ENCODE data around the gene SPOCD1. TPM values are rescaled to one million over a fixed set of nuclear protein-coding genes. Genes with fewer than 3 reads are reported as not detected.

Gene SPOCD1
- total RNA-seq, 1 donor from 2014 or later: 0.19 TPM

DNA sequence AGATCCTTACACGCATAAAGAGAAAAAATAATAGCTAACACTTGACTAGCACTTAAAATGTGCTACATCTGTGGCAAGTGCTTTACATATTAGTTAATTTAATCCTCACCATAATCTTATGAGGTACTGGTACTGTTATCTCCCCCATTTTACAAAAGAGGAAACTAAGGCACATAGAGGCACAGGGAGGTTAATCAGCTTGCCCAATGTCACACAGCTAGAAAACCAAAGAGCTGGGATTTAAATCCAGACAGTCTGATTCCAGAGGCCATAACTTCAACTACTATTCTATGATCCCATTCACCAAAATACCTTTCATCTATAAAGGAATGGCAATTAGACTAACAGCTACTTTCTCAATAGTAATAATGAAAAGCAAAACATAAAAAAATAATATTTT, 11.7 kb downstream of the SPOCD1 start:
- intact Hi-C loops (cut with DNase I): no loop called here

DNA sequence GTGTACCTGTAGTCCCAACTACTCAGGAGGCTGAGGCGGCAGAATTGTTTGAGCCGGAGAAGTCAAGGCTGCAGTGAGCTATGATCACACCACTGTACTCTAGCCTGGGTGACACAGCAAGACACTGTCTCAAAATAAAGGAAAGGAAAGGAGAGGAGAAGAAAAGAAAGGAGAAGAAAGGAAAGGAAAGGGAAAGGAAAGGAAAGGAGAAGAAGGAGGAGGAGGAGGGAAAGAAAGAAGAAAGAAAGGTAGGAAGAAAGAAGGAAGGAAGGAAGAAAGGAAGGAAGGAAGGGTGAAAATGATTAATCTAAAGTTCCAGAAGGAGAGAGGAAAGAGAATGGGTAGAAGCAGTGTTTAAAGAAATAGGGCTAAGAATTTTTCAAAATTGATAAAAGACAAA, 12.2 kb downstream of the SPOCD1 start:
- intact Hi-C loops (cut with DNase I): no loop called here
- peak; percentile 7 for DNase-seq (ENCODE audit: low spot score)

More for the DNA sequence above, 11.7 kb downstream of the SPOCD1 start:
- no peak for DNase-seq (ENCODE audit: low spot score)

DNA sequence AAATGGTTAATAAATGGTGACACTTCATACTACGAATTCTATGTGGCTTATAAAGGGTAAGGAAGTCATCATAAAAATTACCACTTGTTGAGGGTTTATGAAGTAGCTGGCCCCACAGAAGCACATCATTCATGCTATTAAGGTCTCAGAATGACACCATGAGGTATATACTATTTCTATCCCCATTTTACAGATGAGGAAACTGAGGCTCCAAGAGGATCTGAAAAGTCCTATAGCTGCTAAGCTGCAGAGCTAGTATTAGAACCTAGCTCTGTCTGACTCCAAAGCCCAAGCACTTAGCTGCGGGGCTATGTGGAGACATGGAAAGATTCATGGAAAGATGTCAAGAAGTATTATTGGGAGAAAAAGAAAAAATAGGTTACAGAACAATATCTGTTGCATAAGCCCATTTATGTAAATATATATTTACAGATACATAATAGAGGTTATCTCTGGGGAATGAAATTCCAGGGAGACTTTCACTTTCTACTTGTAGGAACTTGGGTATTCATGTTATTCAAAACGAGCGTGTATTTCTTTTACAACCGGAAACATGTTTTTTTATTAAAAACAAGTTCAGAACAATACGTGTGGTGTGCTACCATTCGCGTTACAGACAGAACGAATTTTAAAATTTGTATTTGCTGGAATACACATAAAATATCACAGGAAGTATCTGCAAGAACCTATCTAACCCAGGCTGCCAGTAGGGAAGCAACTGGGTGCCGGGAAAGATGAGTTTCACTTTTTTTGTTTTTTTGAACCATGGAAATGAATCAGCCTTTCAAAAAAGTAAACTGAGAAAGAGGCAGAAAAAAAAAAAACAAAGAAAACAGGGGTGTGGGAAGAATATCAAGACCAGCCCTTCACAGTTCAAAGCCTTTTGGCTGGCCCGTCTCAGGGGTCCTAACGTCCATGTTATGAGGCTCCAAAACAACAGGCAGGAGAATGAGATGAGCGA, 13.4 kb downstream of the SPOCD1 start:
- DNase-seq (ENCODE audit: low spot score): no peak

DNA sequence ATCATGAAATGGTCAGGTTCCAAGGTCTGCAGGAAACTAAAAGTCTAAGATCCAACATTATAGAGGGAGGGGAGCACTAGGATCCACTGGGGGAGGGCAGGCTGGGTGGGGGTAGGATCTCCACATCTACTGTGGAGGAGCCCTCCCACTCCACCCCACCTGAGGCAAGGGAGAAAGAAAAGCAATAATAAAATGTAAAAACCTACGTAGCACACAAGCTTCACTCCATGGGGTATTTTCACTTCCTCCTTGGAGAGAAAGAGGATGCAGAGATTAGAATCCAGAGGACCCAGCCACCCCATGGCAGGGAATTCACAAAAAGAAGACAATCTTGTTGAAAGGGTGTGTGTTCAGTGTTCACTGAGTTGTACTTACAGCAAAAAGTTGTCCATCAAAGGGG, 14.4 kb downstream of the SPOCD1 start:
- DNase-seq (ENCODE audit: low spot score): peak; percentile 10
- intact Hi-C loops (cut with DNase I): no loop called here

More for the DNA sequence above, 13.4 kb downstream of the SPOCD1 start:
- intact Hi-C loops (cut with DNase I): no loop called here

DNA sequence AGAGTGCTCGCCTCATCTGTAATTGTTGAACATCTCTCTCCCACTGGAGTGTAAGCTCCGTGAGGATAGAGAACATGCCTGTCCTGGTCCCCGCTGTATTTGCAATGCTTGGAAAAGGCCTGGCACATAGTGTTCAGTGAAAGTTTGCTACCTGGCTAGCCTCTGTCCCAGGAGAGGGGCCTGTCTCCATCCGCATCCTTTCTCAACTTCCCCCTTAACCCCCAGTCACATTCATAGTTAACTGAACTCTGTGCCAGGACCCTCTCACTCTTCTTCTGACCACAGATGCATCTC, 15.2 kb downstream of the SPOCD1 start:
- intact Hi-C loops (cut with DNase I): no loop called here
- no peak for DNase-seq (ENCODE audit: low spot score)

DNA sequence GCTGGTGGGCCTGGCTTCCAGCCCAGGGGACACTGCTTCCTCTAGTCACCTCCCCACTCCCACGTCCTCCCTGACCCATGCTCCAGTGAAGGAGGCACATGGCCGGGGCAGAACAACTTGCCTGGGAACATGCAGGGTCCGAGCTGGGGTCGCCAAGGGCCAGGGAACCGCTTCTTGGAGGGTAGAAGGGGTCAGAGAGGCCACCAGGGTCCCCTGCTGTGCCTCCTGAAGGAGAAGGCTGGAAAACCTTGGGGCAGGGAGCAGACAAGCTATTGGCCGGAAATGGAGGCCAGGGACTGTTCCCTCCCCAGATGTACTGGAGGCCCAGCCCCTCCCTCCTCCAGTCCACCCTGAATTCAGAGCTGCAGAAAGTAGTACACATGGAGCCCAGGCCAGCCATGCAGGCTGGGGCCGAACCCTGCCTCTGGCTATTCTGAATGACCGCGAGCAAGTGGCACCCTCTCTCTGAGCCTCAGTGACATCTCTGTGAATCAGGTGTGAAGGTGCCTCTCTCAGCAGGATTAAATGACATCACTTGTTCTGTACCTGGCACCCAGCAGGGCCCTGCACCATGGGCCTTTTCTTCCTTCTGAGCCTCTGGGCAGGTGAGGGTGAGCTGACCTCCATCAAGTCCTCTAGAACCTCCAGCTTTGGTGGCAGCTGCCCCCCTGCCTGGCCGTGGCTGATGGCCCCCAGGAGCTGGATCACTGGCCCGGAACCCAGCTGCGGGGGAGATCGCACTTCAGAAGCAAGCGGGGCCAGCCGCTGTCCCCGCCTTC, 15.7 kb downstream of the SPOCD1 start:
- intact Hi-C loops (cut with DNase I): no loop called here
- DNase-seq (ENCODE audit: low spot score): peak; percentile 38

DNA sequence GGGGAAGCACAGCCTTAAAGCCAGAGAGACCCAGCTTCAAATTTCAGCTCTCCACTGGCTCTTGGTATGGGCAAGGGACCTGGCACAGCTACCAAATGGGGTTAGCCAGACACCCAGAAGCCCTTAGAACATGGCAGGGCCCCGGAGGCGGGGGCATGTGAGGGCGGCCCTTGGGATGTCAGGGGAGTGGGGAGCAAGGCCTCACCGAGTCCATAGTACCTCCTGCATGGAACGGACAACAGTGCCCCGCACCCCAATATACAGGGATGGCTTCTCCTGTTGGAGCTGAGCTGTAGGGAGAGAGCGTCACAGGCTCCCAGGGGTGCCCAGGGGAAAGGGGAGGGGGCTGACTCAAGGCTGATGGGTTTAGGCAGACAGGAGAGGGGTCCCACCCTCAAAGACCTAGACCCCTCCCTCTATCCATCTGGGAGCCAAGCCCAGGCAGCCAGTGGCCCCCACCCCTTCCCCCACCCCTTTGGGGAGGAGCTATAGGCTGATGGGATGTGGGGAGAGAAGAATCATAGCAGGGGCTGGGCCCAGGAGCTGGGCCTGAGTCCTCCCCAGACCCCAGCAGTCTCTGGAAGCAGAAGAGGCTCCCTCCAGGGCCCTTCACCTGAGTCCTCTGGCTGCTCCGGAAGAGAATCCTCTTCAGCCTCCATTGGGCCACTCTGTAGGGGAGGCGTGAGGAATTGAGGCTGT, 16.5 kb downstream of the SPOCD1 start:
- DNase-seq (ENCODE audit: low spot score): peak; percentile 43
- intact Hi-C loops (cut with DNase I): no loop called here

DNA sequence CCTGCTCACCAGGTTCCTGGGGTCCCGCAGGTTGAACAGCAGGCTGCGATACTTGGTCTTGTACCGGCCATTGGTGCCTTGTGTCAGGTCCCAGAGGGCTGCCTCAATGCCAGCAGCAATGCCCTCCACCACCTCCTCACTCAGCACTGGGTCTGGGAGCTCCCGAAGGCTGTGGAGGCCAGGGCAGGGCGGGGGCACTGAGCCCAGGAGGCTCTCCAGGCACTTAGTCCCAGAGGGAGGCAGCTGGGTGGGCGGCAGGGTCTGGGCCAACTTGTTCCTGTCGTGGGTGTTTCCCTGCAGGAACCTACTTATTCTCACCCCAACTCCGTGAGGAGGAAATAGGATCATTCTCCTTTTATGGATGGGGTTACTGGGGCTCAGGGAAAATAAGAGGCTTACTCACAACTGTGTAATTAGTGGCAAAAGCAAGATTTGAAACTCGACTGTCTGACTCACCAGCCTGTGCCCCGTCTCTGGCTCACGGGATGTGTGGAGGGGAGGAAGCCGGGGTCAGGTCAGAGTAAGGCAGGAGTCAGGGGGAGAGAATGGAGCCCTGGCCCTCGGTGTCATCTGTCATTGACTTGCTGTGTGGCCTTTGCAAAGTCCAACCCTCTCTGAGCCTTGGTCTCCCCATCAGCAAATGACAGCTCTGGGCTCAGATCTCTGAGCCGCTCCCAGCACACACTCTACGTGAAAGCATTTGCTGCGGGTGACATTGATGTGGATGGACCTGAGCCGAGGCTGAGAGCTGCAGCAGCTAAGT, 17.2 kb downstream of the SPOCD1 start:
- DNase-seq (ENCODE audit: low spot score): peak; percentile 20
- intact Hi-C loops (cut with DNase I): no loop called here

DNA sequence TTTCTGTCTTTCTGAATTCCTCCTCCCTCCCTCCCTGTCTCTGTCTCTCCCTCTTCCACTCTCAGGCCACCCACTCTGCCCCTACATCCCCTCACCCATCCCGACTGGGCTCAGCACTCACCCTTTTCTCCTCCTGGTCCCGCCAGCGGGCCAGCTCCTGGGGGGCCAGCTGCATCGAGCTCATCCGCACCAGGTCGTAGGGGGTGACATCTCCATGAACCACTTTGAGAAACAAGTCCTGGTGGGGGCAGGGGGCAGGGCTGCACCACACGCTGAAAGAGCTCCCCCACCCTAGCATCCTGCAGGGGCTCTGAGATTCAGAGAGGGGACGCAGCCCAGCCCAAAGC, 17.8 kb downstream of the SPOCD1 start:
- intact Hi-C loops (cut with DNase I): no loop called here
- peak; percentile 49 for DNase-seq (ENCODE audit: low spot score)

DNA sequence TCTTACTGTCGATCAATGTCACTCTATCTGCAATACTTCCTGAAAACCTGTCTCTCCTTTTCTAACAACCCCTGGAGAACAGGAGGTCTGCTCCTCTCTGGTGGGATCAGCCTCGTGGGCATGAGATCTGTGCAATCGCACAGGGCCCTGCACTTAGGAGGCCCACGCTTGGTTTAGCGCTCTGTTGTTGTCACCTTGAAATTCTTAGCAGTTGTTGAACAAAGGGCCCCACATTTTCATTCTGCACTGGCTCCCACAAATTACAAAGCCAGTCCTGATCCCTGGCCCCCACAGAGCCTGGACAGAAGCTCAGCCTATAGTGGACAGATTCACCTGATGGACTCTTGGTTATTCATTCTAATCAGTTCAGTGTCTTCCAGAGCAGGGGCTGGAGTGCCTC, 18.6 kb downstream of the SPOCD1 start:
- intact Hi-C loops (cut with DNase I): no loop called here
- DNase-seq (ENCODE audit: low spot score): peak; percentile 27

DNA sequence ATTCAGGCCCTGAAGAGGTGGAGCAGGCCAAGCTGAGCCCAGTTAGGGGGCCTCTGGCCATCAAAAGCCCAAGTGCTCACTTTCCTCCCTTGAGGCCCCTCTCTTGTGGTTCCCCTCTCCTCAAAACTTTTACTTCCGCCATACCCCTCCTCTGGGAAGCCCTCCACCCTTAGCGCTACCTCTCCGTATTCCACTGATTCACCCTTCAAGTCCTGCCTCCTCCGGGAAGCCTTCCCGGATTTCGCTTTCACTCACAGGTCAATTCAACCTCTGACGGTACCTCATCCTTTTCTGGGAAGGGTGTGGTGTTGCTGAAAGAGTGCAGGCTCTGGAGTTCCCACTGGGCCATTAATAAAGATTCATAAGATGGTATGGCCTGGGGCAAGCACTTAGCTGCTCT, 19.1 kb downstream of the SPOCD1 start:
- intact Hi-C loops (cut with DNase I): no loop called here
- no peak for DNase-seq (ENCODE audit: low spot score)

DNA sequence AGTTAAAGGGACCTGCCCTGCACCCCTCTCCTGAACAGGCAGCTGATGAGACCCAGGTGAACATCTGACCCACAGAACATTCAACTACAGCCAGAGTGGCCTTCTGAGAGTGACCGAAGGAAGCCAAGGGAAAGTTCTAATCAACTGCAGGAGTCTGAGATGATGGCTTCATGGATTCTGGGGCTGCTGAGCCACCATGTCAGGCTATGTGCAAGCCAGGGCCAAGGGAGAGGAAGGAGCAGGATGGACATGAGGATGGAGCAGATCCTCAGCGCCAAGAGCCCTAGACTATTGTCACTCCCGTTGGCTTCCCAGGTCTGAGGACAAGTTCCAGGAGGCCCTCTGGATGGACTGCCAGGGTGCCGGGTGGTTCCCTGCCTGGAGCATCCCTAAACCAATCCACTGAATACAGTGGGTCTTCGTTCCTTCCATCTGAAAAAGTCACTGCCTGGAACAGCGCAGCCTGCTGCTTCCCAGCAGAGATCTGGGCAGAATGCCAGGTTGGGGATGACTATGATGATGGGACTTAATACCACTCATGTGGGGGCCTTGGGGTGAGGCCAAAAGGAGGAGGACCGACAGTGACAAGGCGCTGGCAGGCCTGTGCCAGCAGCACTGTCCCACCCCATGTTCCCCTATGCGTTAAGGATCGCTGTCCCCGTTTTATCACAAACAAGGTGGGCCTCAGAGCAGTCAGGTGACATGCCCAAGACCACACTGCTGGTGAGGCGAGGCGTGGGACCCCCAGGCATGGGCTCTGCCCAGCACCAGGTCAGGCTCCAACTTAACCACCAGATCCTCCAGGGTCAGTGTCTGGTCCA, 19.8 kb downstream of the SPOCD1 start:
- peak; percentile 64 for DNase-seq (ENCODE audit: low spot score)
- intact Hi-C loops (cut with DNase I): no loop called here

DNA sequence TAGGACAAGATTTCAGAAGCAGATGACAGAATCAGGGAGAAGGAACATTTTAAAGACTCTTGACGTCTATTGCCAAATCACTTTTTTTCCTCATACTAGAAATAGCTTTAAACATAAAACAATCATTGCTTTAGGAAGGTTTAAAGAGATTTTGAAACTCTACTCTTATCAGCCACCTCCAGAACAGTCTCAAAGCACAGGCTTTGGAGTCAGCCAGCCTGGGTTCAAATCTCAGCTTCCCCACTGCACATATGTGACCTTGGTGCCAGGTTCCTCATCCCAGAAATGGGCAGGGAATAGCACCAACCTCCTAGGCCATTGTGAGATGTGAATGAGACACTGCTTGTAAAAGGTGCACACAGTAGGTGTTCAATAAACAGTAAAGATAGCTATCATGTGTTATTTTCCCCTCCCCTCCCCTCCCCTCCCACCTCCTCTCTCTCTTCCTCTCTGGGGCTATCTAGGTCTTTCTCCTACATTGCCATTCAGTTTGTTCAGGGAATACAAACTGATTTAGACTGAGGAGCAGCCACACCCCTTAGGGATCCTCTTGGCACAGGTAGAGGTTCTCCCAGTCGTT, 20.6 kb downstream of the SPOCD1 start:
- intact Hi-C loops (cut with DNase I): no loop called here

DNA sequence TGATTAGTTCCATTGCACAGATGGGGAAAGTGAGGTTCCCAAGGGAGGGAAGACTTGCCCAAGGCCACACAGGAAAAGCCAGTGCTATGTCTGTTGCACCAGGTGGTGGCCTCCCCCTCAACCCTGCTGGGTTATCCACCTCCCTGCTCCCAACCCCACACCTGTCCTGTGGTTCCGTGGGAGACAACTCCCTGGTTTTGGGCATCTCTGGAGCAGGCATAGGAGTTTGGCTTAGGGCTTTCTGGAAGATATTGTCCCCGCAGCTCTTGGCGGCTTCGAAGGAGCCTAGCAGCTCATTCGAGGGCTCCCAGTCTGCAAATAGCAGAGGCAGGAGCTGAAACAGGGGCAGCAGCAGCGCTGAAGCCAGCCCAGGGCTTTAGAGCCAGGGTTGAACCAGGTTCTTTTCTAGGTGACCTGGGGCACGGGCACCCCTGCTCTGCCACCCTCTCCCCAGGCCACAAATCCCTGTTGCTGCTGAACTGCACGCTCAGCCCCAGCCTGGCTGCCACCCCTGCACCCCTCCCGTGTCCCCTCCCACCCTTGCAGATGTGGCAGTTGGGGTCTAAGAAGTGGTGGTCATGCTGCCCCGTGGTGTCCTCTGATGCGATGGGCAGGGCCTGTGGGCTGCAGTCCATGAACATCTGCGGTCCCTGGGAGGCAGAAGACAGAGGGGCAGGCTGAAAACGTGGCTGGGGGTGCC, 22.1 kb downstream of the SPOCD1 start:
- DNase-seq (ENCODE audit: low spot score): peak; percentile 65
- intact Hi-C loops (cut with DNase I): no loop called here

More for the DNA sequence above, 20.6 kb downstream of the SPOCD1 start:
- peak; percentile 24 for DNase-seq (ENCODE audit: low spot score)

DNA sequence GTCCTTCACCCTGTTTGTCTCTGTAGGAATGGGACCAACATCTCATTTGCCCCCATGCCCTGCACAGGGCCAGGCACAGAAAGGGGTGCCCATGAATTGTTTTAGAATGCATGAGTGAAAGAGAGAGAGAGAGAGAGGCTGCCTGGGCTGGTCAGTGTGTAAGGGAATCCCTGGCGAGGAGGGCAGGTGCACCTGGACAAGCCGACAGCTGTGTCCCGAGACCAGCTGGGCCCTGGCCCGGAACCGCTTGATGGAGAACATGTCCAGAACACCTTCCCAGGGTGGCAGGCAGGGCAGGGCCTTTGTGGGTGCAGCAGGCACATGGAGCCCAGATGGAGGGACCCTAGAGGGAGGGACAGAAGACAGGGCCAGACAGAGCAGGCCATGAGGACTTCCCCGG, 22.7 kb downstream of the SPOCD1 start:
- peak; percentile 64 for DNase-seq (ENCODE audit: low spot score)
- intact Hi-C loops (cut with DNase I): no loop called here

DNA sequence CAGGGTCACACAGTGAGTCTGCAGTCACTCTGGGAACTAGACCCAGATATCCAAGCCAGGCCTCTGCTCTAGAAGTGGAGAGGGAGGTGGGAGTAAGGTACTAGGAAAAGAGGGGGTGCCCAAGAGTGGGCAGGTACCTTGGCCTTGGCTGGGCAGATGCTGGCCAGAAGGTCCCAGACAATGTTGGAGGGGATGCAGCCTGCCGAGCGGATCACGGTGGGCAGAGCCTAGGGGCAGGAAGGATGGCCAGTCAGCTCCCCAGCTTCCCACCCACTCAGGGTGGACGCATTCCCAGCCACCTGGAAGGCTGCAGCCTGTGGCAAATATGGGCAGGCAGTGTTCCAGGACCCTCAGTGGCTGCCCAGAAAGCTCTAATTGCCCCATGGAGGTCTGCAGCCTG, 23.3 kb downstream of the SPOCD1 start:
- intact Hi-C loops (cut with DNase I): no loop called here
- DNase-seq (ENCODE audit: low spot score): peak; percentile 58

DNA sequence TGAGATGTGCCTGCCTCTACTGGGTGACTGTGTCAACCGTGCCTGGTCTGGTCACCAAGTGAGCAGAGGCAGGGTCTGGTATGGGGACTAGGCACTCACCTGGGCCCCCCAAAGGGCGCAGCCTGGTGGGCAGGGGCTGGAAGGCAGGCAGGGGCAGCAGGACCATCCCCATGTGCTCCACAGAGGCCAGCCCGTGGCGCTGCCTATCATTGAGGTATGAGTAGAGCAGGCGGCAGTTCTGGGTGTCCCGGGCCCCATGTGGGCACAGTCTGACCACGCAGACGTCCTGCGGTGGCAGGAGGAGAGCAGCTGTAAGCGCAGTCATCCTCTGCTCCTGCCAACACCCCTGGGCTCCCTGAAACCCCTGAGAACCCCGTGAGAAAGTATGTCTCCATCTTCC, 23.7 kb downstream of the SPOCD1 start:
- intact Hi-C loops (cut with DNase I): no loop called here
- no peak for DNase-seq (ENCODE audit: low spot score)
